ENCODE data around the gene CBX4.
"Not testable (repeated sequence)": the region's sequence is repeated elsewhere in the genome, so short reads cannot be mapped to it uniquely, and the experiment has no call there.

Gene CBX4

DNA sequence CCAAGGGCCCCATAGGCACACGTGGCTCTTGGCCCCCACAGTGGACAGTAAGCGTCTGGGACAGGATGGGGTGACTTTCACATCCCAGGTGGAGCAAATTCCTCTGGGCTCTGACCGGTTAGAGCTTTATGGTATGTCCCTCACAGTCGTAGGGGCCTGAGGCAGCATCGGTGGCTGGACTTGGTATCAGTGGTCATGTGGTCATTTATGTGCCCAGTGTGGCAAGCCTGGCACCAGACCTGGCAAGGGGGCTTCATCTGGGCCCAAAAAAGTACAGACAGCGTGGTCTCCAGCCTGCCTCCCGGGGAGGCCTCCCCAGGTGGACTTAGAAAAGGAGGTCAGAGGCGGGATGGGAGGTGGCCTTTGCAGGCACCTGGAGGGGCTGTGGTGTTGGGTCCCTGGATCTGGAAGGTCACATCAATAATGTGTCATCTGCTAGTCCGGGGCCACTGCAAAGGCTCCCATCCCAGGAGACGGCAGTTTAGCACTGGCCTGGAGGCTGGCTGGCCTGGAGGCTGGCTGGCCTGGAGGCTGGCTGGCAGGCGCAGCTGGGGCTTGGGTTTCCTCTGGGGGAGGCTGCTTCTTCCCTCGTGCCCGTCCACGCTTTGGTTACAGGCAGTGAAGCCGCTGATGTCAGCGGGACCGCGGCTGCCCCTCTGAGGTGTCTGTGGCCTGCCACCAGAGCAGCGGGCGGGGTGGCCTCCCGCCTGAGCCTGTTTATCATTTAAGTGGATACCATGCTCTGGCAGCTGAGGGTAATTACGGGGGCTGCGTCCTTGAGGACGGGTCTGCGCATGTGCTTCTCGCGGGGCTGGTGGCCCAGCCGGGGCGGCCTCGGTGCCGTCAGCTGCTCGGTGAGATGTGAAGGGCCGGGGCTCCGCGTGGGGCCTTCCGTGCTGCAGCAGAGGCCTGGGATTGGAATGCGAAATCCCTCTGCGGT lies 20.7 kb upstream of the CBX4 start:
- DNase-seq, result no peak

DNA sequence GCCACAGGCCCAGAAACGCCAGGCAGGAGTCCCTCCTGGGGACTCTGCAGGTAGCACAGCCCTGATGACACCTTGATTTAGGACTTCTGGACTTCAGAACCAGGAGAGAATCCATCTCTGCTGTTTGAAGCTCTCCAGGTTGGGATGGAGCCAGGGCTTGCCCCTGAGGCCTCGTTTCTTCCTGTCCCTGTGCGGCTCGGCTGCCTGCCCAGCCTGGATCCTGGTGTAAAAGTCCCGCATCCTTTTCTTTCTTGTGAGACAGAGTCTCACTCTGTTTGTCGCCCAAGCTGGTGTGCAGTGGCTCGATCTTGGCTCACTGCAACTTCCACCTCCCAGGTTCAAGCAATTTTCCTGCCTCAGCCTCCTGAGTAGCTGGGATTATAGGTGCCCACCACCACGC lies 17.9 kb upstream of the CBX4 start:
- no peak for DNase-seq

DNA sequence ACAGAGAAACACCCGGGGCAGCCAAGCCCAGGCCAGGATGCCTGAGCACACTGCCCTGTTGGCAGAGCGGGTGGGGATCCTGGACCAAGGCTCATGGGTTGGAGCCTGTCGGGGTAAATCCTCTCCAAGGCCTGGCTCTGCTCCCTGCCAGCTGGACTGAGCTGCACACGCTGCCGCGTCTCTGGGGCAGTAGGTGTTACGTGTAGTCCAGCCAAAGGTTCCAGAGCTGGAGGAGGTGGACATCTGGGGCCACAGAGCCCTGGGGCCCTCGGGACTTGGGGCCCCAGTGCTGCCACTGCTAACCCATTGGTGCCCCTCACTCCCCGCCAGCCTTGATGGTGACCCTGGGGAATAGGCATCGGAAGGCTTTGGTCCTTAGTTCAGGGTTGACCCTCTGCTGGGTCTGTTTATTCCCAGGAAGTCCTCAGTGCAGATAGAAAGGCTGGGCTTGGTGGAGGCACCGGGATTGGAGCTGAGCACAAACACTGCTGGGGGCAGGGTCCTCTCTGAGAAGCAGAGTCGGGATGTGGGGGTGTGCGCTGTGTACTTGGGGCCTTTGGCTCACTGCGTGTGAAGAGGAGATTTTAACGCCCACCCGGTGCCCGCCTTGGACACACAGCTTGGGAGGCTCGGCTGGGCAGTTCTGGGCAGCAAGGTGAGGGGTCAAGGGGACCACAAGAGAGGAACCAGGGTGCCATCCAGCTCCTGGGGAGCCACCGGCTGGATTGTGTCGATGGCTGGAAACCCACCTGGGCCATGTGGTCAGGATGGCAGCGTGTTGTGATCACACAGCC lies 16.3 kb upstream of the CBX4 start:
- no peak for DNase-seq

DNA sequence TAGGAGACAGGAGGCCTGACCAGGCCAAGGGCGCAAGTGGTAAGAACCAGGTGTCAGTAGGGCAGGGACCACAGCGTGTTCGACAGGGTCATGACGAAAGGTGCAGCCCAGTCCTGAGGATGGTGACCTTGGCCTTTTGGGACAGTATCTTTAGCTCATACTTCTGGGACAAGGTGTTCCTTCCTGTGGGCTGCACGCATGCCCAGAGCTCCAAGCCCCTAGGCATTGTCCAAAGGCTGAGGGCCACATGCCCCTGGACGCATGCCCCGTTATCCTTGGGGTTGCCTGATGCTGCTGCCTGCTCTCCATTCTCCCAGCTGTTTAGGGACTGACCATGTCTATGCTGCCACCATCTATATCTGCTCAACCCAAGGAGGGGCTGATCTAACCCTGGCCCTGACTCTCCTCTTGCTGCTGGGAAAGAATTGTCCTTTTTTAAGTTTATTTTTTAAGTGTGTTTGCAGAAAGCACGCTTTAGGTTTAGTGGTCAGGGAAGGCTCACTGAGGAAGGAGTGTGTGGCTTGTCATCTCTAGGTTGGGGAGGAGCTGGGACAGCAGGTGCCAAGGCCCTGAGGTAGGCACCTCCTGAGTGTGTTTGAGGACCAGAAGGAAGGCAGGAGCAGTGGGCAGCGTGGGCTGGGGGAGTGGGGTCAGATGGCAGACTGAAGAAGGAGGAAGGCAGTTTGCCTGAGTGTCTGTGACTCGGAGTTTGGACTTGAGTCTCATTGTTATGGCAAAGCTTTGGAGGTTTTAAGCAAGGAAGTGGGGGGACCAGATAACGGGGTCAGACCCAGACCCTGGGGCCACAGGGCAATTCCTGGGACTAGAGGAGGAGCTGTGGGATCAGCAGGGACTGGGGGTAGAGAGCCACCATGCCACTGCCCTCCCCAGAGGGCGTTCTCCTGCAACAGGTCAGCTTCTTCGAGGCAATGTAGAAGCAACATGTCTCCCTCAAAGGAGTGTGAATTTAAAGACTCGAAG lies 15.1 kb upstream of the CBX4 start:
- DNase-seq, result no peak

DNA sequence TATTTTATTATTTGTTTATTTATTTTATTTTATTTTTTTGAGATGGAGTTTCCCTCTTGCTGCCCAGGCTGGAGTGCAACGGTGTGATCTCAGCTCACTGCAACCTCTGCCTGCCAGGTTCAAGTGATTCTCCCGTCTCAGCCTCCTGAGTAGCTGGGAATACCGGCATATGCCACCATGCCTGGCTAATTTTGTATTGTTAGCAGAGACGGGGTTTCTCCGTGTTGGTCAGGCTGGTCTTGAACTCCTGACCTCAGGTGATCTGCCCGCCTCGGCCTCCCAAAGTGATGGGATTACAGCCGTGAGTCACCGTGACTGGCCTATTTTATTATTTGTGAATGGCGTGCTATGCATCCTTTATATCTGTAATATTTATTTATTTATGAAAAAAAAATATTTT lies 13.9 kb upstream of the CBX4 start:
- DNase-seq, result not testable (repeated sequence)

DNA sequence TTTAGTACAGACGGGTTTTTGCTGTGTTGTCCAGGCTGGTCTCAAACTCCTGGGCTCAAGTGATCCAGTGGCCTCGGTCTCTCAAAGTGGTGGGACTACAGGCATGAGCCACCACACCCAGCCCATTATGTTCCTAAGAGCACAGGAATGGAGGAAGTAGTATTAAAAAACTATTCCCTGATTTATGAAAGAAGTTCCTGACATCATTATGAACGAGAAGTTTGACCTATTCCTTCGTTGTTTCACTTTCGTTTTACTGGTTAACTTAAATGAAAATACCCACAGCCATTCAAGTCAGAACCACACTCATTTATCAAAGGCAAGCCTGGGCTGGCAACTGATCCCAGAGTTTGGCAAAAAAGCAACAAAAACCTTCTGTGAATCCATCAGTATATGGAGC lies 13.5 kb upstream of the CBX4 start:
- no peak for DNase-seq

DNA sequence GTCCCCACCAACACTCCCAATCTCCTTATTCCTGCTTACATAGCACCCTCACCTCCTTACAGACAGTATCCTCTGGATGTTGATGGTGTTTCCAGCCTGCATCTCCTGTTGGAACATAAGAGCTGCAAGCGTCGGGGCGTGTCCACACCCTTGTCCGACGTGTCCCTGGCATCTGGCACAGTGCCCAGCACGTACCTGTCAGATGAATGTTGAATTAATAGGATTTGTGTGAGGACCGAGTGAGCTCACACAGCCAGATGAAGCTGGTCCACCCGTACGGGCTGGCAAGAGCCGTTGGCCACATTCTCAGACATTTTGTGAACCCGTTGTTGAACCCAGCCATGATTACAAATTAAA lies 12.2 kb upstream of the CBX4 start:
- DNase-seq, result no peak

DNA sequence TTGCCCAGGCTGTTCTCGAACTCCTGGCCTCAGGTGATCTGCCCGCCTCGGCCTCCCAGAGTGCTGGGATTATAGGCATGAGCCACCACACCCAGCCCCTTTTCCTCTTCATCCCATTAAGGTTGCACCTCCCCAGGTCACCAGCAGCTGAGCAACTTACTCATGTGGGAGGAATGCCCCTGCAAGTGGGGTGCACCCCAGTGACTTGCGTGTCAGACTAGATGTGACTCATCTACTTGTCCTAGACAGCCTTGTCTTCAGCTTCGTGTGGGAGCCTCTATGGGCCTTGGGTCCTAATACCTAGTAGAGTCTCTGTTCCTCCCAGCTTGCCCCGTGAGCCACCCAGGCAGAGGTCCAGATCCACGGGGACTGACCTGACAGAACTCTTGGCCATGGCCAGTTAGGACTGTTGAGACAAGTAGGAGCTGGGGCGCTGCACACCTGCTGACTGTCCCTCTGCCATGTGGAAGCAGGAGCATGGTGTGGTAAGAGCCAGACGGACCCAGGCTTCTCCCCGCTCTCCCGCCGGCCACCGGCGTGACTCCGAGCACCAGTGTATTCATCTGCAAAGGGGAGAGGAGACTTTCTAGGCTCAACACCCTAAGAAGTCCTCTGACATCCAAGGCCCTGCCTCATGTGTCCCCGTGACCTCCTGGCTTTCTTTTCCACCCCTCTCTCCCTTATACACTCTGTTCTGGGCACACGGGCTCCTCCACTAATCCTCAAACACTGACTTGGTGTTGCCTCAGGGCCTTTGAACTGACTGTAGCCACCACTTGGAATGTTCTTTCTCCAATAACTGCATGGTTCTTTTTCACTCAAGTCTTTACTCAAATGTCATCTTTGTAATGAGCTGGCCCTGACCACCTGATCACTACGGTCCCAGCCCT lies 11.6 kb upstream of the CBX4 start:
- no peak for DNase-seq

DNA sequence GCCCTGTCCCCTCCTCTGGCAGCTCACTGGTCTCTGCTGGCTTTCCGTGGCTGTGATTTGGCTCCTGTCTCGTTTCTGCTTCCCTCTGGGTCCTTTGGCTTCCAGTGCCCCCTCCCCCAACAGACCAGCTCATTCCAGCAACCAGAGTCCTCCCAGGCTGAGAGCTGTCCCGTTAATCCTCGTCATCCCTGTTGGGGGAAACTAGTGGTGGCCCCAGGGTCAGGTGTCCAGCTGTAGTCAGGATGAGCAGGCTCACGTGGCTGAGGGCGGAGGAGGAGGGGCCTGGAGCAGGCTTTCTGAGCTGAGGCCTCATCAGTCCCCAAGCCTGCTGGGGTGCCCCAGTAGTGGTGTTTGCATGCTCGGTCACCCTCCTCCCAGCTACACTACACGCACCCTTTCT lies 10.7 kb upstream of the CBX4 start:
- DNase-seq, result no peak

DNA sequence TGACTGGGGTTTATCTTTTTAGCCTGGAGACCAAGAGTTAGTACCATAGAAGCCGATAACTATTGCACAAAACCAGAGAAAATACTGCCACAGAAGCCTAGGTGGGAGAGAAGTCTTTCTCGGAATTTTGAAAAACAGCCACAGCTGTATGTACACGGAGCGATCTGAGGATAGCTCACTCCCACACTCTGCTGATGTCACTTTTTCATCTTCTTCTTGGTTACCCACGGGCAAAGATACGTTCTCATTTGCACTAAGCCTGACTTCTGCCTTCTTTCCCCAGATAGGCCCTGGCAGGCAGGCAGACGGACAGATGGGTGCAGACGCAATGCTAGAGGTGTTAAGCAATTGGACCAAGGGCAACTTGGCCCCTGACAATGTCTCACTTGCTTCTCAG lies 9.1 kb upstream of the CBX4 start:
- no peak for DNase-seq

DNA sequence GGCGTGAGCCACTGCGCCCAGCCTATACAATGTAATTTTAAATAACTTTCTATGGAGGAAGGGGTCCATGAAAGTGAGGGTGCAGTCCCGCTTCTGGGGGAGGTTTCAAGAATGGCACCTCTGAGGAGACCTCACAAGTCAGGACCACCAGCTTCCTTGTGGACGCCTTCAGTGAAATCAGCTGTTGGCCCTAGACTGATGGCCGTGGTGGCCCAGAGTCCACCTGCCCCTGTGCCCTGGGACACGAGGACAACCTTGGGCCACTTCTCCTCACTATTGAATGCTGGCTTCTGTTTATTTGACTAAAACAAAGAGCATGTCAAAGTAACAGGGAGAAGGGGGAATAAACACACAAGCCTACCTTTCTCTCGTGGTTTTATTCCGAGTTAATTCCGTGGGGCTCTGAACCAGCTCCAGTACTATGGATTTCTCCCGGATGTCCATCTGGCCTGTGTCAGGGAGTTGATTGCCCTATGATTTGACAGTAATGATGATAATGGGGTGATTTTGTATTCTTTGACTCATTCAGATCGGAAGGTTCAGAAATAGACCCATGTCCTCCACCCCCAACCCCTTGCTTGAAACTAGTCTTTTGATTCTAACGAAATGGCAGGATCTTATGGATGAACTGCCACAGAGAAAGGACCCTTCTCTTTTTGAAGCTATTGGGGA lies 8.6 kb upstream of the CBX4 start:
- DNase-seq, result no peak

DNA sequence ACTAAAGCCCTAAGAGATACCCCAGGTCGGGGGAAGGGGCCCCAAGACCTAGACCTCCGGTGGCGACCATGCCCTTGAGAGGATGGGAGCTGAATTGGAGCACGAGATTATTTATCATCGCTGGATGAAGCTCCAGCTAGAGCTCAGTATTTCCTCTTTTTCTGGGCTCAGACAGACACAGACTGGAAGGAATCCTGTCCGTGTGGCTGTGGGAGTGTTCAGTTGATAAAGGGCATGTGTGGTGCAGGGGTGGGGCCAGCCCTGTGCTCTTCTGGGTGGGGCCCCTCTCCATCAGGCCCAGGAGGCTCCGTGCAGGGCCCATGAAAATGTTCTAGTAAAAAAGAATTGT lies 6.3 kb upstream of the CBX4 start:
- no peak for DNase-seq

DNA sequence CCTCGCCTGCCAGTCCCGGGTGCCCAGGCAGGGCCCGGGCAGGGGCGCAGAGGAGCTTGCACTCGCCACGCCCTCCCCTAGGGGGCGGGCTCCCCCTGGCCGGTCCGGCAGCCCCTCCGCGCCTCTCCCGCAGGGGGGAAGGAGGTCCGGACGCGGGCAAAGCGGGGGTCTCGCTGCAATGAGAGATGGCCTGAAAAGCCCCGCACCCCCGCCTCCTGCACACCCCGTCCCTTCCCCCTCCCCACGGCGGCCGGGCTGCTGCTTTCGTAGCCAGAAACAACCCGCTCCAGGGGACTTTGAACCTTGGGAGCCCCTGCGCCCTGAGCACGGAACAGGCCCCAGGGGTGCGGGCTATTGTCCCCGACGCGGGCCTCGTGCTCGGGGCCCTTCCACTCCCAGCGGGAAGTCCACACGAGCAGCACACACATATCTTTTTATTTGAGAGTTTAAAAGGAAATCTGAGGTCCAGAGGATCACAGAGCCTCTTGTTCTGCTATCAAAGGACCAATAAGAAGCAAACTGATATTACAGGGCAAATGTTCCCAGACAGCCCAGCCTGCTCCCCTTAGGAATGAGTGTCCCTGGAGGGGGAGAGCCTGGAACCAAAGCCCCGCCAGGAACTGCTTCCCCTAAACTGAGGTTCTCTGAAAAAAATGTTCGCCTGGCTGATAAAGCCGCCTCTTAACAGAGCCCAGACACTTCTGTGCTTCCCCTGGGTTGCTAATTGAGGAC lies 5.8 kb upstream of the CBX4 start:
- DNase-seq, result peak in 1 of 2 donors; percentile 27

DNA sequence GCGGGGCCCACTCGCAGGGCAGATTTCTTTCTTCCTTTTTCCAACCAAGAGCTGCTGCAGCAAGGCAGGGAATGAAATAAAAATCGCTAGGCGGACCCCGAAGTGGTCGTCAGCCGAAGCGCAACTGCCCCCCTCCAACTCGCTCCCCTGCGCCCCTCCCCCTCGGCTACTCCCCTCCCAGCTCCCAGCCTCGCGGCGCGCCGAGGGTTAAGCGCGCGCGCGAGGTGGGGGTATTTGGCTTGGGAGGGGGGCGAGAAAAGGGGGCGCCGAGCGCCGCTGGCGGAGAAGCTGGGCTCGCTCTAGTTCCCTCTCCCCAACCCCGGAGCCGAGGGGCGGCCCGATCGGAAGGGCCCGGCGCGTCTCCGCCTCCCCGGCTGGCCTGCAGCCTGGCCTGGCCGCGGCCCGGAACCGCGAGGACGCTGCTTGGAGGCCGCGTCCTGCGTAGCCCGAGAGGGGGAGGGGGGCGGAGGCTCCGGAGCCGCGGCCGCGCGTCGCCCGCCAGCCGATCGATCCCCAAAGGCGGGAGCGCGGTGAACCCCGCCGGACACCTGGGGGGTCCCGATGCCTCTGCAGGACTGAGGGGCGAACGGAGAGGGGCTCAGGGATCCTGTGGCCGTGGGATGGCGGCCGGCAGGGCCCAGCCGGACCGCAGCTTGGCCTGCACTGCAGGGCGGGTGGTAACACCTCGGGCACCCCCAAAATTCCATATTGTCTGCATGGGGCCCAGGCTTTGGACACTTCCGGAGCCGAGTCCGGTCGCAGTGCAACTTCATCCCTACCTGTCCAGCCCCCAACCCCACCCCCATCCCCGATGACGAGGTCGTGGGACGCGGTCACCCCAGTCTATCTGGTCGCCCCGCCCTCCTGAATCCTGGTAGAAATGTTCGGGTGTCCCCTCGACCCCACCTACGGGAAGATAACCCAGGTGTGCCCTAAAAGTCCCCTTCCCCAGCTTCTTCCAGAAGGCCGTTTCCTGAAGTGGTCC lies 4.9 kb upstream of the CBX4 start:
- DNase-seq, result peak in 1 of 2 donors; percentile 16

DNA sequence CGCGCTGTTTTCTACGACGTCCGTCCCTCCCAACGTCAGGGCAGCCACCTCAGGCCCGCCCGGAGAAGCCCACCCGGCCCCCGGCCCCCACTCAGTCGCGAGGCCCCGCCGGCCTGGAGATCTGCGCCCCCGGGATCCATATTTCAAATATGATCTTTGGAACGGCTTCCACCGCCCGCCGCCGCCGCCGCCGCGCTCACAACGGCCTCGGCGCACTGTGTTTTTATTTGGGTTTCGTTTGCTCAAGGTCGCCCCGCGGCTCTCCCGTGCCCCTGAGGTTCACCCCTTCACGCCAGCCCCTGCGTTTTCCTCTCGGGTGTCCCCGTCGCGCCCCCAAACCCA lies 4.2 kb upstream of the CBX4 start:
- DNase-seq, result no peak

DNA sequence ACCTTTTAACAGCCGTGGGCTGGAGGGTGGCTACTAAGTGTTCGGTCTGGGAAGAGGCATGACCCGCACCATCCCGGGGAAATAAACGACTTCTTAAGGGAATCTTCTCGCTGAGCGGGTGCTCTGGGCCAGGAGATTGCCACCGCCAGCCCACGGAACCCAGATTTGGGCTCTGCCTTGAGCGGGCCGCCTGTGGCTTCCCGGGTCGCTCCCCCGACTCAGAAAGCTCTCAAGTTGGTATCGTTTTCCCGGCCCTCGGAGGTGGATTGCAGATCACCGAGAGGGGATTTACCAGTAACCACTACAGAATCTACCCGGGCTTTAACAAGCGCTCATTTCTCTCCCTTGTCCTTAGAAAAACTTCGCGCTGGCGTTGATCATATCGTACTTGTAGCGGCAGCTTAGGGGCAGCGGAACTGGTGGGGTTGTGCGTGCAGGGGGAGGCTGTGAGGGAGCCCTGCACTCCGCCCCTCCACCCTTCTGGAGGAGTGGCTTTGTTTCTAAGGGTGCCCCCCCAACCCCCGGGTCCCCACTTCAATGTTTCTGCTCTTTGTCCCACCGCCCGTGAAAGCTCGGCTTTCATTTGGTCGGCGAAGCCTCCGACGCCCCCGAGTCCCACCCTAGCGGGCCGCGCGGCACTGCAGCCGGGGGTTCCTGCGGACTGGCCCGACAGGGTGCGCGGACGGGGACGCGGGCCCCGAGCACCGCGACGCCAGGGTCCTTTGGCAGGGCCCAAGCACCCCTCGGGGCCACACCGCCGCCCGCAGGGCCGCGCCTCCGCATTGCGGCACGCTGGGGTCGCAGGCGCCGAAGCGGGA lies 3.6 kb upstream of the CBX4 start:
- no peak for DNase-seq

DNA sequence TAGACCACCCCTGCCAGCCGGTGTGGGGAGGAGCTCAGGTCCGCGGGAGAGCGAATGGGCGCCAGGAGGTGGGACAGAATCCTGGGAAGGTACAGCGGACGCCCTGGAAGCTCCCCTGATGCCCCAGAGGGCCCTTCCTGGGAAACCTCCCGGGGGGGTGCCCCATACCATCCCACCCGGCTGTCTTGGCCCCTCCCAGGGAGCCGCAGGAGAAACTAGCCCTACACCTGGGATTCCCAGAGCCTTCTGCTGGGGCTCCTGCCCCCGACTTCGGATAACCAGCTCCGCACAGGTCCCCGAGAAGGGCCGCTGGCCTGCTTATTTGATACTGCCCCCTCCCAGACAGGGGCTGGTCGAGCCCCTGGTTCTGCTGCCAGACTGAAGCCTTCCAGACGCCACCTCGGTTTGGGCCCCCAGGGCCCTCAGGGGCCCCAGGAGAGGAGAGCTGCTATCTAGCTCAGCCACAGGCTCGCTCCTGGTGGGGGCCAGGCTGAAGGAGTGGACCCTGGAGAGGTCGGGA lies 3.0 kb upstream of the CBX4 start:
- no peak for DNase-seq
